Amniotic epithelial cell (primary cell): ENCODE data around the gene HSD17B14.

Experiments
- DNase-seq: peaks from one replicate; pipeline ENCODE4 v3.0.0-alpha.2; 2010; ENCODE audit warnings: low read depth

Gene HSD17B14

DNA sequence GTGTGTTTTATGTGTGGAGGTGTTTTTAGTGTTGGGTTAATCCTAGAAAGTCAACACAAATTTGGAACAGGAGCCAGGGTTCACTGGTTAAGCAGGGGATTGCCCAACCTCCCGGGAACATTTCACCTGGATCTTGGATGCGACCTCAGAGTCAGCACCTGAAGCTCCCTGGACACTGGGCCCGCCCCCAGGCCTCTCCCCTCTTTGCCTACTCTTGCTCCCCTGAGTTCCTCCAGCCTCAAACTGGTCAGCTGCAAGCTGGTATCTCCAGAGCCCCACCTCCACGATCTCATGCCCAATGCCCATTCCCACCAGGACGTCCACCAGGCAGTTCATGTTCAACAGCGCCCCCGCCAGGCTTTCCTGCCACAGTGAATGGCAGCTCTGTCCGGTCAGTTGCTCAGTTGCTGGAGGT, 9.7 kb downstream of the HSD17B14 start:
- no peak for DNase-seq

- DNase-seq: no peak
These were observed 13.8 kb downstream of the HSD17B14 start for GRCh38 chr19:48822514-48822913.

DNA sequence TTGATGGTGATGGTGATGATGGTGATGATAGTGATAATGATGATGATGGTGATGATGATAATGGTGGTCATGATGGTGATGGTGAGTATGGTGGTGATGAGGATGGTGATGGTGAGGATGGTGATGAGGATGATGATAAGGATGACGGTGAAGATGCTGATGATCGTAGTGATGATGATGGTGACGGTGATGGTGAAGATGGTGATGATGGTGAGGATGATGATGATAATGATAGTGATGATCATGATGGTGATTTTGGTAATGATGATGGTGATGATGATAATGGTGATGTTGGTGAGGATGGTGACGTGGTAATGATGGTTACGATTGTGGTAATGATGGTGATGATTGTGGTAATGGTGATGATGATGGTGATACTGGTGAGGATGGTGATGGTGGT, 14.7 kb downstream of the HSD17B14 start:
- DNase-seq: no peak

GRCh38 chr19:48819366-48819816, 16.9 kb downstream of the HSD17B14 start:
- DNase-seq: peak; percentile 89

GRCh38 chr19:48818234-48818820, 18.0 kb downstream of the HSD17B14 start:
- DNase-seq: no peak

GRCh38 chr19:48817585-48818124, 18.6 kb downstream of the HSD17B14 start:
- no peak for DNase-seq

GRCh38 chr19:48815870-48816501, 20.3 kb downstream of the HSD17B14 start:
- DNase-seq: no peak

- DNase-seq: no peak
These were observed 21.4 kb downstream of the HSD17B14 start for GRCh38 chr19:48814895-48815294.

DNA sequence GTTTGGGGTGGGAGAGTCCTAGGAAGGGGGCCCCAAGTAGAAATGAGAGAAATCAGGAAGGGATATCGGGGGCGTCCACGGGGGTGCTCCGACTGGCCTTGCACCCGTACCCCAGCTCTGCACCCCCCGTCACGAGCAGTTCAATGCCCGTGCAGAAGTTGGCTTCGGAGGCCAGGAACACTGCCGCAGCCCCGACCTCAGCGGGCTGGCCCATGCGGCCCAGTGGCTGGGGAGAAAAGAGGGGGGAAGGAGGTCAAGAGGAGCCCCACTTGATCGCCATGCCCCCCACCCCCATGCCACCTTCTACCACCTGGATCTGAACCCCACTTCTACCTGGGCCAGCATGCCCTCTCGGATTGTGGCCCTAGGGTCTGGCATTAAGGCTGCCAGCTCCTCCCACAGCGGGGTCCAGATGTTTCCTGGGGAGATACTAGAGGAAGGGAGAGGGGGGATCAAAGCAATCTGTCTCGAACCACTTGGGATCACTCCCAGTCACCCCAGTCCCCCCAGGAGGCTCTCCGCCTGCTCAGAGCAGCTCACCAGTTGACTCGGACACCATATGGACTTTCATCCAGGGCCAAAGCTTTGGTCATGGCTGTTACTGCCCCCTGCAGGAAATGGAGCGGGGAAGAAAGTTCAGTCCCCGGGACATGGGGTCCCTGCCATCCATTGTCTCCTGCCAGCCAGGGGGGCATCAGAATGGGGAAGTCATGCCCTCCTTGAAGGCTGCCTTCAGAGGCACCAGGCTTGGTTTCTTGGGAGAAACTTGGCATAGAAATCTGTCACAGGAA, 23.0 kb downstream of the HSD17B14 start:
- DNase-seq: no peak

GRCh38 chr19:48812094-48812929, 24.0 kb downstream of the HSD17B14 start:
- DNase-seq: peak; percentile 62

DNA sequence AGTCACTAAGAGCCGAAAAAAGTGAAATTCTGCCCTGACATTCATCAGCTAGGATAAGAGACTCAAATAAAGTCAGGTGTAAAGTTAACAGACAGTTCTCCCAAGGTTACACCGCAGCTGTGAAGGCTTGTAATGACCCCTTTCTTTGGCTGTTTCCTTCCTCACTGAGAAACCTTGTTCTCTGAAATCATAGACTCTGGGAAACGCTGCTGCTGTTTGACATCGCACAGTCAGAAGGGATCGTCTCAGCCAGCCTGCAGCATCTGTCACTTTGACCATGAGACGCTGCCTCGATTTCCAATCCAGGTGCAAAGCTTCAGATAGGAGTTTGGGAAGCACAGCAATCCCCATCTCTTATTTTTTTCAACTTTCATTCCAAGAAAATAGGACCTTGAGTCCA, 26.1 kb downstream of the HSD17B14 start:
- no peak for DNase-seq

DNA sequence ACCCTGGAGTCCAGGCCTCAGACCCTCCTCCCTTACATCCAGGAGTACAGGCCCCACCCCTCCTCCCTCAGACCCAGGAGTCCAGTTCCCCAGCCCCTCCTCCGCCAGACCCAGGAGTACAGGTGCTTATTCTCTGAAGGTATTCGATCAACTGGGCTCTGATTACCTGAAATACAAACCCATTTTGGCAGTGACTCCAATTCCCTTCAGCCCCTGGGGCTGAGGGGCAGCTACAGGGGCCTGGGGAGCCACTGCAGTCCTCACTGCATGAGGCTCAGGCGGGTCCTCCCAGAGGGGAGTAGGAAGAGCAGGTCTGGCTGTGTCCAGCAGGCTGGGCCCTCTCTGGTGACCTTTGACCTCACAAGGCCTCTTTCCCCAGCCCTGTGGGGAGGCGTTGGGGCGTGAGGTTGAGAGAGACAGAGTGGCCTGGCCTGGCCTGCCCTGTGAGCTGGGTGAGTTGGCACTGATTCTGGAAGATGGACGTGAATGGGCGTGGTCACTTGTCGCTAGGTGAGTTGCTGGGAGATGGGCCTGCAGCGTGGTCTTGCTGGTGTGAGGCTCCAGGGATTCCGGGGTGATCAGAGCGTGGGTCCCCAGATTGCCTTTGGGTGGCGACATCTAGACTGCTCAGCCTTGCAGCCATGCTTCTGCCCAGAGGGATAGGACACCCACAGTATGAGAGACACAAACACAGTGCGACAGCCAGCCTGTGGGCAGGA, 28.5 kb downstream of the HSD17B14 start:
- DNase-seq: no peak

- peak; percentile 57 for DNase-seq
These were observed 29.3 kb downstream of the HSD17B14 start for GRCh38 chr19:48806818-48807589.

DNA sequence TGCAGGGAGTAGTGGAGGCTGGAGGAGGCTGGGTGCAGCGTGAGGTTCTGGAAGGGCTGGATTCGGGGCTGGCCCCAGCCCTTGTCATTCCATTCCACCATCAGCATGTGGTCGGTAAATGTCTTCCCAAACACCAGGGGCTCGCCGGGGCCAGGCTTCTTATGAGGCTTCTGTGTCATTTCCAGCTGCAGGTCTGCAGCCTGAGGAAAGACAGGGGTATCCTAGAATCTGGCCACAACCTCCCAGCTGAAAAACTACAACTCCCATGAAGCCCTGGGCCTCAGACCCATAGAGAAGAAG, 29.8 kb downstream of the HSD17B14 start:
- no peak for DNase-seq

DNA sequence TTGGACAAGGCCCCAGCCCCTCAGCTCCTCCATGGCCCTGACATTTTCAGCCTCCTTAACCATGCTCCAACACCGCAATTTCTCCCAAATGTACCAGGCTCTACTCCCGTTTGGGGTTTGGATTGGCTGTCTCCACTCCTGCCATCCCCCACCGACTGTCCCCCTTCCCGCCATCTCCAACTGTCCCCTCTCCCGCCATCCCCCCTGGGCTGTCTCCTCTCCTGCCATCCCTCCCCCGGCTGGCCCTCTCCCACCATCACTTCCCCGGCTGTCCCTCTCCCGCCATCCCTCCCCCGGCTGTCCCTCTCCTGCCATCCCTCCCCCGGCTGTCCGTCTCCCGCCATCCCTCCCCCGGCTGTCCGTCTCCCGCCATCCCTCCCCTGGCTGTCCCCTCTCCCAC, 30.8 kb downstream of the HSD17B14 start:
- DNase-seq: no peak

DNA sequence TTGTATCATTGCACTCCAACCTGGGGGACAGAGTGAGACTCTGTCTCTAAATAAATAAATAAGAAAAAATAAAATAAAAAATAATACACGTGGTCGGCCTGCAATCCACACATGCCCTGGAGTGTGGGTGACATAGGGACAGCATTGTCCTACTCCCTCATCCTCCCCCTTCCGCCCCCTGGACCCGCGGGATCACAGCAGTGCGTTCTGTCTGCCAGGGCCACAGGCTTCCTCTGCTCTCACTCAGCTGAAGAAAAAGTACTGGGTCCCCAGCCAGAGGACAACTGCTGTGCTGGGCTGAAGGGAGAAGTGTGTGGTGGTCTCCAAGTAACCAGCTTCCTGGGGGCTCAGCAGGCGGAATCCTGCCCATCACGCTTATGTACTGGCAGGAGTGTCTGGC, 31.8 kb downstream of the HSD17B14 start:
- no peak for DNase-seq

GRCh38 chr19:48802623-48803022, 33.7 kb downstream of the HSD17B14 start:
- no peak for DNase-seq

DNA sequence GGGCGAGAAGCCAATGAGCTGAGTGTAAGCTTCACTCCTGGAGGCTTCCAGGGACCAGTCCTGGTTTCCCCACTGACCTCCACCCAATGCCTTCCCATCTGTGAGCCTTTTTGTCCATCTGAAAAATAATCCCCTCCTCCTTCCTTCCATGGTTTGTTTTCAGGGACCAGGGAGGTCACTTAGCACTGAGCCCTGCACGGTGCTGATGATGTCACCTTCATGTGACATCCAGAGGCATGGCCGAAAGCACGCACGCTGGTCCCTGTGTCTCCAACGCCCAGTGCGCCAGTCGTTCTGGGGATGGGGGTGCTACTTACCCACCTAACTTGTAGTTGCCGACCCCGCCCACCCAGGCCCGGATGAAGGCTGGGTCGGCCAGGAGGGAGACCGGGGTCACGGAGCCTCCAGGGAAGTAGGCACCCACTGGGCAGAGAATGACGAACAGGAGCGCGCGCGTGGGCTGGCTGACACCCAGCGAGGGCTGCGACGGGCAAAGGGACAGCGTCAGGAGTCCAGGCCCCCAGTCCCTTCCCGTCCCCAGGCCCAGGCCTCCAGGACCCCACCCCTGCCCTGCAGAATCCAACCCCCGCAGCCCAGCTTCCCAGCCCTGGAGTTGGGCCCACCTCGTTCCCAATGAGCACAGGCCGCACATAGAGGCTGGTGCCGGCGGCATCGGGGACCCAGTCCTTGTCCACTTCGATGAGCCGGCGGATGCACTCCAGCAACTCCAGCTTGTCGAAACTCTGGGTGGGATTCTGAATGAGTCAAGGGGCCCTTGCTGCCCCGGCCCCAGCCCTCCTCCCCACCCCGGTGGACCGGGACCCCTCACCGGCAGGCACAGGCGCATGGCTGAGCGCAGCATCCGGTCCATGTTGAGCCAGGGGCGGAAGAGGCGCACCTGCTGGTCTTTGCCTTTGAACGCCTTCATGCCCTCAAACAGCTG, 36.7 kb downstream of the HSD17B14 start:
- DNase-seq: no peak

DNA sequence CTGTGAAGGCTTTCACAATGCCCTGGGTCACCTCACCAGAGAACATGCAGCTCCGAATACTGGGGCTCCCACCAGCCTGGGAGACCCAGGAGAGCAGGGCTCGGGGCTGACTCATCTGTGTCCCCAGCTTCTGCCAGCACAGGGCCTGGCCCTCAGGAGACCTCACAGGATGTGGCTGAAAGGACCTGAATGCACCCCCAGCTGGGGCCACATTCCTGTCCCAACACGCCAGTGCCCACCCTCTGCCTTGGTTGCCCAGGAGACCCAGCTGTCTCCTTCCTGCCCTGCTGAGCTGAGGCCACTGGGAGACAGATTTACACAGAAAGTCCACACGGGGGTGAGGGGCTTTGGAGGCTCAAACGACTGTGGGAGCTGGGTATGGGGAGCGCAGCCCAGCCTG, 37.4 kb downstream of the HSD17B14 start:
- no peak for DNase-seq

GRCh38 chr19:48797103-48797502, 39.2 kb downstream of the HSD17B14 start:
- DNase-seq: no peak
